Breast epithelium (tissue), 4 donors: Measurements from ENCODE around the gene MT2A. TPM values are rescaled to one million over a fixed set of nuclear protein-coding genes. Genes with fewer than 3 reads are reported as not detected.
A peak's percentile ranks its signal among the peaks of the same experiment; 100 is the strongest.

Experiments
- DNase-seq, 2 donors: peaks; one replicate each; pipeline ENCODE4 v3.0.0-alpha.2; 2019; ENCODE audit warnings: low spot score in 2 of 2
- H3K27ac ChIP-seq, 2 donors: fragments of 200-600 bp; sonication (generic) in 1 of 2; one replicate each; pipeline ENCODE4 v1.5.1; 2016 to 2019; ENCODE audit warnings: mild to moderate bottlenecking in 1 of 2
- H3K27me3 ChIP-seq, 2 donors: fragments of 200-600 bp; sonication (generic) in 1 of 2; one replicate each; pipeline versions ENCODE4 v1.5.1 to v1.6.0; 2017 to 2019; ENCODE audit warnings: control low read depth in 1 of 2, mild to moderate bottlenecking in 1 of 2
- H3K36me3 ChIP-seq: fragments of 200-600 bp; one replicate; pipeline ENCODE4 v1.5.1; 2019
- H3K4me1 ChIP-seq, 2 donors: fragments of 200-600 bp; sonication (generic); one replicate each; pipeline ENCODE4 v1.5.1; 2016 to 2019; ENCODE audit warnings: control low read depth in 1 of 2
- H3K4me3 ChIP-seq, 3 donors: fragments of 200-600 bp; sonication (generic); 1 replicate in 2 of 3; 2 replicates in 1 of 3; pipeline ENCODE4 v1.5.1; 2016 to 2019; ENCODE audit warnings: mild to moderate bottlenecking in 3 of 3, moderate library complexity in 2 of 3
- H3K9me3 ChIP-seq, 2 donors: fragments of 200-600 bp; sonication (generic) in 1 of 2; one replicate each; pipeline ENCODE4 v1.5.1; 2016 to 2019; ENCODE audit warnings: control low read depth in 1 of 2
- CTCF ChIP-seq, 3 donors: fragments of 450-650 bp; IDR thresholded peaks; one replicate each; pipeline ENCODE4 v1.5.1; 2016 to 2017; ENCODE audit warnings: antibody characterized with exemption in 3 of 3, mild to moderate bottlenecking in 3 of 3, moderate library complexity in 3 of 3
- POLR2A ChIP-seq: fragments of 450-650 bp; IDR thresholded peaks from one replicate; pipeline ENCODE4 v1.6.1; 2016; ENCODE audit warnings: antibody characterized with exemption, mild to moderate bottlenecking, moderate library complexity
- POLR2AphosphoS5 ChIP-seq, 3 donors: sonication (generic); formaldehyde crosslinking; IDR thresholded peaks; one replicate each; pipeline ENCODE4 v1.6.1; 2017; ENCODE audit warnings: antibody characterized with exemption in 3 of 3
- intact Hi-C: fragments of 100-400 bp; cut with DNase I; formaldehyde crosslinking; loops from one replicate; pipeline ENCODE4 v1.15.1; 2023; ENCODE audit warnings: low total_unique reads
- total RNA-seq, 3 donors: library from RNA; depleted of rRNA; stranded (reverse); fragments of >200 nt; gene quantifications; one replicate each; pipeline ENCODE4 v1.1.0, GENCODE V29; 2016

MT2A gene
- total RNA-seq, 3 donors from 2014 or later: 352 to 543 (median 428) TPM

DNA sequence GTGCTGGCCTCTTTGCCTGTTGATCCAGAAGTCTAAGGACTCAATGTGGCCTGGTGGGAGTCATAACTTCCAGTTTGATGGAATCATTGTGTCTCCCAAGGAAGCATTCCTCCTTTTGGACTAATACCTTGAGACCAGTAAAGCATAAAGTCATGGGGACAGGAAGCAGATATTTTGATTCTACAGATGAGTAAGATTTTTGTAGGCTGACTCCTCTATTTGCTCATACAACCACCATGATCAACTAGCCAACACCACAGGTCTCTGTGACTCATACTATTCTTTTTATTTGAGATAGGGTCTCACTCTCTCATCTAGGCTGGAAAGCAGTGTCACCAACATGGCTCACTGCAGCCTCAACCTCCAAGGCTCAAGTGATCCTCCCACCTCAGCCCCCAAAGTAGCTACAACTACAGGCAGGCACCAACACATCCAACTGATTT is 6.2 kb downstream of the MT2A start:
- intact Hi-C loops: no loop called here
- TF ChIP-seq CTCF (IDR thresholded peaks at IDR 0.05) (no peak), POLR2AphosphoS5 (IDR thresholded peaks at IDR 0.05) (no peak), POLR2A (no peak)
- no peak overlapping the region for H3K4me3 ChIP-seq

DNA sequence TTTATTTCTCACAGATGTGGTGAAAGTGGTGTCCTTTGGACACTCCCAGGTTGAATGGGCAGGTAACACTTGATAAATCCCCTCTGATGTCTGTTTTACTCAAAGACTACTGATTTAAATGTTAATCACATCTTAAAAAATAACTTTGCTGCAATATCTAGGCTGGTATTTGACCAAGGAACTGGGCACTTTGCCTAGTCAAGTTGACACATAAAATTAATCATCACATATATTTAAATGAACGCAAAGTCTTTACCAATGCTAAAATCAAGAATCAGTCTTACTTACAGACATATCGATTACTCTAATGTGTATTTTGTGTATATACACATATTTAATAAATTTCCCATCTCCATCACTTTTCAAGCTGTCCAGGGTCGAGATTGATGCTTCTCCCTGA is 7.0 kb downstream of the MT2A start:
- no peak overlapping the region for H3K27ac ChIP-seq
- DNase-seq: no peak
- TF ChIP-seq CTCF (IDR thresholded peaks at IDR 0.05) (no peak), POLR2A (no peak), POLR2AphosphoS5 (IDR thresholded peaks at IDR 0.05) (no peak)
- H3K4me1 ChIP-seq: peaks cover 6 to 8% of the 10 kb centered on the region in 2 donors
- no peaks in the 10 kb centered on the region for H3K36me3 ChIP-seq
- no peak overlapping the region for H3K4me3 ChIP-seq
- intact Hi-C loops: no loop called here
- H3K9me3 ChIP-seq: no peaks in the 10 kb centered on the region
- H3K27me3 ChIP-seq: no peaks in the 10 kb centered on the region

More for the DNA sequence above, 6.2 kb downstream of the MT2A start:
- H3K27ac ChIP-seq: no peak overlapping the region
- H3K36me3 ChIP-seq: no peaks in the 10 kb centered on the region
- no peaks in the 10 kb centered on the region for H3K27me3 ChIP-seq
- no peak for DNase-seq
- H3K4me1 ChIP-seq: peaks cover 6 to 12% of the 10 kb centered on the region in 2 donors
- H3K9me3 ChIP-seq: no peaks in the 10 kb centered on the region

GRCh38 chr16:56616608-56617211 is 8.3 kb downstream of the MT2A start:
- Histone ChIP-seq H3K9me3 (no peaks in the 10 kb centered on the region), H3K36me3 (no peaks in the 10 kb centered on the region), H3K27ac (peak overlapping the region; percentile 71 to 72), H3K4me3 (peak overlapping the region; percentile 36 to 63 (median 47)), H3K27me3 (no peaks in the 10 kb centered on the region), H3K4me1 (no peaks in the 10 kb centered on the region)
- intact Hi-C loops: no loop called here
- TF ChIP-seq CTCF (IDR thresholded peaks at IDR 0.05) (no peak), POLR2A (no peak), POLR2AphosphoS5 (IDR thresholded peaks at IDR 0.05) (no peak)
- no peak for DNase-seq

DNA sequence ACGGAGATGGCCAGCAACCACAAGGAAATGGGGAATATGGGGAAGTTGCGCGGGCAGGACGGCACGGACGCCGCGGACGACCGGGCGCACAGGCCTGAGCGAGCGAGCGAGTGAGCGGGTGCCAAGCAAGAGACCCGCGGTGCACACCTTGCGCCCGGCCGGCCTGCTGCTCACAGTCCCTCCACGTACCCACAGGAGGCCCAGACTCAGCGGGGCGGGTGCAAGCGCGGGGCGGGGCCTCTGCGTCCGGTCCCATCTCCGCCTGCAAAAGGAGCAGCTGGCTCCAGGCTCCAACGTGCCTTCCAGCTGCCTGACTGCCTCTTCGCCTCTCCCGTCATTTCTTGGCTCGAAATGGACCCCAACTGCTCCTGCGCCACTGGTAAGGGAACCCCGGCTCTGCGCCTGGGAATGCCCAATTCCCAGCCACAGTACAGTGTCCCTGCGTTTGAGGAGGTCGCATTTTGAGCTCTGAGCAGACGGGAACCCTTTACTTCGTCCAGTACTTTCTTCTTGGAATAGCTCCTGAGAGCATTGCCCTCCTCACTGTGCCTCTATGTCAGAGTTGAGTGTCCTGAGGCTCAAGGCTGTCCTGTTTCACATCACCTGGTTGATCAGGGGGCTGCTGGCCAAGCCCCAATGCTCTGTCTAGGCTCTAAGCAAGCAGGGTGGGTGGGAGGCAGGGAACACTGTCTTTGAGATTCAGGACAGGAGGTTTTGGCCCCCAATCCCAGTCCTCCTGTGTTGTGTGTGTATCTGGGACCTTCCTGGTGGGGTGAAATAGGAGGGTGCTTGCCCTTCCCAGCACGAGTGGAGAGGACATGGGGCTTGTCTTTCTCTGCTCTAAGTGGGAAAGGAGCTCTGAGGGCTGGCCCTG is 9.1 kb downstream of the MT2A start:
- Histone ChIP-seq H3K27me3 (no peaks in the 10 kb centered on the region), H3K27ac (peak overlapping the region; percentile 71 to 72), H3K4me3 (peak overlapping the region; percentile 36 to 63 (median 47)), H3K4me1 (no peaks in the 10 kb centered on the region), H3K36me3 (no peaks in the 10 kb centered on the region), H3K9me3 (no peaks in the 10 kb centered on the region)
- peak; percentile 54 to 65 for DNase-seq
- intact Hi-C loops: no loop called here
- TF ChIP-seq POLR2AphosphoS5 (IDR thresholded peaks at IDR 0.05) (peak in 1 of 3 donors; percentile 12), CTCF (IDR thresholded peaks at IDR 0.05) (no peak)

DNA sequence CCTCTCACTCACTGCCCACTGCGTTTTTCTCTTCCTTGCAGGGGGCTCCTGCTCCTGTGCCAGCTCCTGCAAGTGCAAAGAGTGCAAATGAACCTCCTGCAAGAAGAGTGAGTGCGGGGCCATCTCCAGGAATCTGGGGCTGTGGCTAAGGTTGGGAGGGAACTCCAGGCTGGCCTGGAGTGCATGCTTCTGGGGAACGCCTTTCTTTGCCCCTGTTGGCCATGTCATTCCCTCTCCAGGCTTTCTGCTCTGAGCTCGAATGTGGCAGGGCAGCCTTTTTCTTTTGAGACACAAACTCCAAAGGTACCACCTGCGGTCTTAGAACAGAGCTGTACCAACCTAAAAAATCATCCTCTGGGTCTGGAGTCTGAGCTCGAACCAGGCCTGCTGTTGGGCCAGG is 9.8 kb downstream of the MT2A start:
- H3K4me1 ChIP-seq: no peaks in the 10 kb centered on the region
- TF ChIP-seq CTCF (IDR thresholded peaks at IDR 0.05) (no peak), POLR2A (no peak), POLR2AphosphoS5 (IDR thresholded peaks at IDR 0.05) (no peak)
- no peak for DNase-seq
- H3K9me3 ChIP-seq: no peaks in the 10 kb centered on the region
- peak overlapping the region in 2 of 3 donors; percentile 47 to 63 for H3K4me3 ChIP-seq
- H3K36me3 ChIP-seq: no peaks in the 10 kb centered on the region
- H3K27me3 ChIP-seq: no peaks in the 10 kb centered on the region
- intact Hi-C loops: no loop called here
- H3K27ac ChIP-seq: peak overlapping the region in 1 of 2 donors; percentile 48
